GM12878 (cell line): ENCODE measurements around the gene AHNAK2. TPM values are rescaled to one million over a fixed set of nuclear protein-coding genes. Genes with fewer than 3 reads are reported as not detected.
"Not testable (repeated sequence)": the region's sequence is repeated elsewhere in the genome, so short reads cannot be mapped to it uniquely, and the experiment has no call there.

Experiments used
- ATAC-seq: fragments of 200-7000 bp; cut with Tn5 transposase; 3 replicates; pipeline ENCODE4 v1.9.1; 2020; ENCODE audit warnings: mild to moderate bottlenecking, moderate library complexity
- BruUV-seq: library from RNA; stranded (reverse); fragments of 400-500 nt; replicated peaks from 2 replicates; lab custom pipeline; 2021; lab: Mats Ljungman, UMichigan
- CTCF ChIA-PET: fragments of 300-600 bp; sonication (Branson Sonifier 250); formaldehyde crosslinking; extraction: SDS; loops from one replicate; lab custom pipeline; 2021; ENCODE audit warnings: inconsistent platforms; lab: Yijun Ruan, JAX
- POLR2A ChIA-PET: fragments of 350-600 bp; formaldehyde crosslinking; extraction: SDS; loops from one replicate; lab custom pipeline; 2021; ENCODE audit warnings: inconsistent platforms; lab: Charles Lee
- RAD21 ChIA-PET: fragments of 300-600 bp; sonication (Branson Sonifier 250); formaldehyde crosslinking; loops from one replicate; lab custom pipeline; 2023; ENCODE audit warnings: antibody characterized with exemption; ENCODE audit not compliant: unreplicated experiment; lab: Charles Lee
- SMC1A ChIA-PET: fragments of 300-600 bp; sonication (Branson Sonifier 250); formaldehyde crosslinking; loops from one replicate; lab custom pipeline; 2023; ENCODE audit not compliant: unreplicated experiment, uncharacterized antibody; lab: Charles Lee
- DNase-seq: peaks from one replicate; pipeline ENCODE4 v3.0.0-alpha.2; 2011; ENCODE audit warnings: low read depth, low spot score
- FAIRE-seq: peaks from 3 replicates; lab custom pipeline; 2011; peaks lifted over from hg19 to GRCh38; lab: Jason Lieb, UNC
- H2AFZ ChIP-seq: 2 replicates; pipeline ENCODE4 v1.6.0; 2011; ENCODE audit warnings: low read depth, low read length, control low read depth; ENCODE audit not compliant: control insufficient read depth
- H3K27ac ChIP-seq: 2 replicates; pipeline ENCODE4 v1.5.1; 2011; ENCODE audit warnings: control low read depth; ENCODE audit not compliant: control insufficient read depth, insufficient read depth
- H3K27me3 ChIP-seq, 2 experiments: replicated peaks in 1 of 2; 2 replicates each; pipeline versions ENCODE4 v1.6.0 to v1.6.1; 2011; ENCODE audit warnings: low read length in 1 of 2; ENCODE audit not compliant: control insufficient read depth in 2 of 2, insufficient read depth in 2 of 2
- H3K36me3 ChIP-seq, 2 experiments: 2 replicates each; pipeline ENCODE4 v1.5.1; 2011; ENCODE audit warnings: low read length in 1 of 2; ENCODE audit not compliant: control insufficient read depth in 2 of 2, insufficient read depth in 2 of 2
- H3K4me1 ChIP-seq: 2 replicates; pipeline ENCODE4 v1.6.1; 2011; ENCODE audit warnings: mild to moderate bottlenecking, low read length, moderate library complexity, mixed read lengths; ENCODE audit not compliant: control insufficient read depth, insufficient read depth
- H3K4me2 ChIP-seq: 2 replicates; pipeline ENCODE4 v1.6.0; 2011; ENCODE audit warnings: control low read depth; ENCODE audit not compliant: control insufficient read depth, insufficient read depth
- H3K4me3 ChIP-seq: fragments of 200-600 bp; sonication (generic); 2 replicates; pipeline ENCODE4 v1.5.1; 2016
- H3K79me2 ChIP-seq: 2 replicates; pipeline ENCODE4 v1.6.0; 2011; ENCODE audit warnings: low read length; ENCODE audit not compliant: control insufficient read depth, insufficient read depth
- H3K9ac ChIP-seq: 2 replicates; pipeline ENCODE4 v1.8.0; 2011; ENCODE audit warnings: low read length, control low read depth, mixed read lengths; ENCODE audit not compliant: control insufficient read depth, insufficient read depth
- H3K9me3 ChIP-seq: replicated peaks from 3 replicates; pipeline ENCODE4 v1.5.1; 2011; ENCODE audit warnings: mild to moderate bottlenecking, low read length; ENCODE audit not compliant: control insufficient read depth, insufficient read depth
- H4K20me1 ChIP-seq: 2 replicates; pipeline ENCODE4 v1.6.0; 2011; ENCODE audit not compliant: control insufficient read depth, insufficient read depth
- DPF2 ChIP-seq: fragments of 450-650 bp; IDR thresholded peaks from 2 replicates; pipeline ENCODE4 v1.6.1; 2017; ENCODE audit warnings: mild to moderate bottlenecking
- ETV6 ChIP-seq, 2 experiments: fragments of 450-650 bp in 1 of 2; IDR thresholded peaks in 1 of 2; conservative IDR thresholded peaks in 1 of 2; 2 replicates each; pipeline ENCODE4 v1.6.1; 2014; ENCODE audit warnings: antibody characterized with exemption in 1 of 2, borderline replicate concordance in 1 of 2, low read depth in 1 of 2, mild to moderate bottlenecking in 1 of 2, moderate library complexity in 1 of 2
- EZH2 ChIP-seq: IDR thresholded peaks from 2 replicates; pipeline ENCODE4 v1.6.1; 2012; ENCODE audit warnings: low read depth, mild to moderate bottlenecking, control low read depth, inconsistent platforms, low read length, borderline replicate concordance; ENCODE audit not compliant: control insufficient read depth
- IKZF2 ChIP-seq, 2 experiments: fragments of 450-650 bp; IDR thresholded peaks; 2 replicates each; pipeline ENCODE4 v1.6.1; 2017; ENCODE audit warnings: mild to moderate bottlenecking in 2 of 2, moderate library complexity in 2 of 2
- NRF1 ChIP-seq: conservative IDR thresholded peaks from 2 replicates; pipeline ENCODE4 v1.6.1; 2011; ENCODE audit warnings: mild to moderate bottlenecking, low read depth, low read length, improper control_type of control experiment
- SIN3A ChIP-seq: IDR thresholded peaks from 2 replicates; pipeline ENCODE4 v1.6.1; 2012; ENCODE audit warnings: low read depth, low read length, improper control_type of control experiment
- TAF1 ChIP-seq: IDR thresholded peaks from 2 replicates; pipeline ENCODE4 v1.6.1; 2011; ENCODE audit warnings: mild to moderate bottlenecking, low read depth, low read length, borderline replicate concordance
- ZBTB11 ChIP-seq: fragments of 450-650 bp; formaldehyde crosslinking; IDR thresholded peaks from 2 replicates; pipeline ENCODE4 v1.5.0; 2022; ENCODE audit warnings: mild to moderate bottlenecking, missing genetic modification characterization
- ZNF687 ChIP-seq: fragments of 450-650 bp; IDR thresholded peaks from 2 replicates; pipeline ENCODE4 v1.6.1; 2017; ENCODE audit warnings: mild to moderate bottlenecking, moderate library complexity
- in situ Hi-C: fragments of 300-500 bp; cut with MboI; formaldehyde crosslinking; loops from 9 replicates; pipeline ENCODE4 v1.14.3; 2018; ENCODE audit warnings: mixed read lengths
- intact Hi-C: fragments of 100-400 bp; cut with micrococcal nuclease; formaldehyde crosslinking; loops from one replicate; pipeline ENCODE4 v1.14.2; 2022; ENCODE audit not compliant: unreplicated experiment
- polyA plus RNA-seq, 11 experiments: library from polyadenylated mRNA; depleted of rRNA in 4 of 11; unstranded in 6 of 11; stranded (reverse) in 5 of 11; fragments of >200 nt; fragmentation: Nextera tagmentation in 4 of 11; fragmentation: Illumina TruSeq in 1 of 11; extraction: Ambion mirVana in 4 of 11; extraction: Trizol in 1 of 11; gene quantifications; 1 replicate in 1 of 11; 2 replicates in 10 of 11; pipeline versions ENCODE4 v1.2.1 to v1.2.3, GENCODE V29; 2011 to 2016; ENCODE audit warnings: inconsistent platforms in 2 of 11, missing spikeins in 2 of 11, low read depth in 1 of 11
- total RNA-seq, 4 experiments: library from RNA; depleted of rRNA in 3 of 4; stranded (reverse); fragments of >200 nt in 3 of 4; fragmentation: Illumina TruSeq in 1 of 4; extraction: Trizol in 1 of 4; gene quantifications; 2 replicates each; pipeline versions ENCODE4 v1.2.1 to v1.2.3, GENCODE V29; 2013 to 2021

AHNAK2 gene
- total and polyA plus RNA-seq, 10 of the 15 experiments (the other 5 are each of a cell fraction or from before 2014, with no cell fraction given) = 0.03 to 0.10 TPM; not detected in 8

DNA sequence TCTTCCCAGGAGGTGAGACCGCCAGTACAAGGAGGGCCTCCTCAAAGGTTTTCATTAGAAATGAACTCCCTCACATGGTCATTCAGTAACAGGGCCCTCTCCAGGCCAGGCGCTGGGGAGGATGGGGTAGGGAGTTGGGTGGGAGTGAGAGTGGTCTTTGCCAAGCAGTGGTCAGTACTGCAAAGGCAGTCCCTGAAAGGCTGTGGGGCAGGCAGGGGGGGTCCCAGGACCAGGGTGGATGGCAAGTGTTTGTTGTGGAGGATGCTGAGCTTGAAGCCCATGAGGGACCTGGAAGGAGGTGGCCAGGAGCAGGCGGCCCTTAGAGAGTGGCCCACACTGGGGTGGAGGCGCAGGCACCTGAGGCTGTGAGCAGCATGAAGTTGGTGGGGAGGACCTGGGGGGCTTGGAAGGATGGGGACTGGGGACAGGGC lies 87.0 kb downstream of the AHNAK2 start (continued):
- TF ChIP-seq ZBTB11 (CRISPR knock-in tag) (no peak), IKZF2 (IDR thresholded peaks at IDR 0.05) (no peak), NRF1 (no peak), DPF2 (no peak), ETV6 (conservative IDR thresholded peaks at IDR 0.05 in 1 of 2, IDR thresholded peaks at IDR 0.05 in 1 of 2; ENCODE audit: borderline replicate concordance in 1 of 2, low read depth in 1 of 2) (no peak), EZH2 (no peak), ZNF687 (no peak), SIN3A (no peak), TAF1 (no peak)

- intact Hi-C loops = loop anchor here (10.0 kb wide), 1 partner anchor 85 kb away; the partner anchor contains the start of gene AHNAK2
- H3K4me3 ChIP-seq, H3K36me3 ChIP-seq, H2AFZ ChIP-seq, H3K9me3 ChIP-seq, DNase-seq, SMC1A ChIA-PET, BruUV-seq, RAD21 ChIA-PET, FAIRE-seq, POLR2A ChIA-PET, H3K9ac ChIP-seq, H3K79me2 ChIP-seq, H3K4me2 ChIP-seq, ATAC-seq, H3K27ac ChIP-seq, H3K4me1 ChIP-seq, CTCF ChIA-PET, H3K27me3 ChIP-seq, H4K20me1 ChIP-seq: not testable (repeated sequence)
- in situ Hi-C loops = loop anchor here (10.0 kb wide), 1 partner anchor 155 kb away; no protein-coding TSS in a partner anchor
These were observed 87.9 kb downstream of the AHNAK2 start for GRCh38 chr14:104890292-104890691.
